HL-60/S4 treated with retinoic acid at 250 ng/mL for 4 days and 3 days (cell line): ENCODE measurements around the gene FBXO28.

Experiments
- in situ Hi-C: fragments of 300-500 bp; cut with MboI; formaldehyde crosslinking; loops from 2 replicates; pipeline ENCODE4 v1.7.0; 2022; ENCODE audit warnings: low sequenced_read_pairs

FBXO28 gene

GRCh38 chr1:224095339-224095738, 18.6 kb upstream of the FBXO28 start:
- in situ Hi-C loops: no loop called here

DNA sequence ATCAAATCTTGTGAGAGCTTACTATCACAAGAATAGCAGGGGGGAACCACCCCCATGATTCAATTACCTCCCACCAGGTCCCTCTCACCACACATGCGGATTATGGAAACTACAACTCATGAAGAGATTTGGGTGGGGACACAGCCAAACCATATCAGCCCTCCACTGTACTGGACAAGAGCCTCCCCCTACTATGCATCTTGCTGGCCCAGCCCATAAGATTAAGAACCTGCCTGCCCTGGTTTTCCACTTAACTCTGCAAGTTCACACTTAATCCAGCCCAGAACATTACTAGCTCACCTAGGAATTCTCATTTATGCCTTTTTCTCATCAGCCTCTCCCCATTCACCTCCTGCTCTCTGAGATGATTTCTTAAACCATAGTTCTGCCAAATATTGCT, 18.0 kb upstream of the FBXO28 start:
- in situ Hi-C loops: no loop called here

DNA sequence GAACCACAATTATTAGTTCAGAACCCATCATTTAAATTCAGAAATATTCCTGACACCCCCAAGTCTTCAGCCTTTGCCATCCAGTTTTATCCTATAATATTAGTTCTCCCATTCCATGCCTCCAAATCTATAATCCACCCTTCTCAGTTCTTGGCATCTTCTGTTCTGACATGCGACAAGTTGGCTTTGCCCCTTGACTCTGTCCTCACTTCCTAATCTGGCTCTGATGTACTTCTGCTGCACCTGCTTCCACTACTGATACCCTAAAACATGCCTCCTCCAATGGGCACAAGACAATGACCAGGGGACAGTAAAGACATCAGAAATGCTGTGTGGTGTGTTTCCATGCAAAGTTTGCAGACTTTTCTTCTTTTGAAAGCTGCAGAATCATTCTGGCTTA, 17.1 kb upstream of the FBXO28 start:
- in situ Hi-C loops: no loop called here

DNA sequence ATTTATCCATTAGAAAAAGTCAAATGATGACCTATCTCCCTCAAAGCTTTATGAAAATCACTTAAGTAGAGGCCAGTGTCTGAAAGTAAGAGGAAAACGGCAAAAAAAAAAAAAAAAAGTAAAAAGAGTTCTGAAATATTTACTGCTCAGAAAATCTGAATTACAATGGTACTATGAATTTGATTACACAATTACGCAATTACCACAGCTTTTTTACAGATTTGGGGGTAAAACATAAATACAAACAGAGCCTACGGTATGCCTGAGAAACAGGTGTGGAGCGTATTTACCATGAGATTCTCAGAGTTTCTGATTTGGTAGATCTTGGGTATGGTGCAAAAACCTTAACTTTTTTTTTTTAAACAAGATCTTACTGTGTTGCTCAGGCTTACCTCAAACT, 15.9 kb upstream of the FBXO28 start:
- in situ Hi-C loops: no loop called here

DNA sequence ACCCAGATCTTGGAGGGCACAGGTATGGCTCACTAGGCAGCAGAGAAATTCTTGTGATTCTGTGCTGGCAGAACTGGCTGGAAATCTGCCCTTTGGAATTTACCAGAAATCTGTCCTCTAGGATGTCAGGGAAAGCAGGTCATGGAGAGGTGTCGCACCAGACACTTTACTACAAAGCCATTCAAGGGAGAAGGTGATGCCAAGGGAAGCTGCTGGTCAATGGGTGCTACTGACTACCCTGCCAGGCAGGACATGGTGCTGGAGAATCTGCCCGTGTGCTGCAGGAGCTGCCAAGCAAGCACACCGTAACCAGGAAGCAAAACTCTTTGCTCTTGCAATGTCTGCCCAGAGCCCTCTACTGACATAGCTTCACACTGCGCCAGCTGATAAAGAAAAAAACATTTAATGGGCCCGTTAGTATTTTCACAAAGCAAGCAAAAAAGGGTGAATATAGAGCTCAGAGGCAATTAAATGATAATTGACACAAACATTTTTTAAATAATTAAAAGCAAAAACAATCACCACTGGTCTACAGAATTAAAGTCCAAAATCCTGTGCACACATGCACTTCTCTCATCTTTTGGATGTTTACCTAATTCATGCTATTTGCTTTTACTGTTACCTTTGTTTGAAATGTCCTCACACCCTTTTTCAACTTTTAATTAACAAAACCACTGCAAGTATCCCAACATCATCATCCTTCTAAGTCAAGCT, 7.2 kb upstream of the FBXO28 start:
- in situ Hi-C loops: no loop called here

DNA sequence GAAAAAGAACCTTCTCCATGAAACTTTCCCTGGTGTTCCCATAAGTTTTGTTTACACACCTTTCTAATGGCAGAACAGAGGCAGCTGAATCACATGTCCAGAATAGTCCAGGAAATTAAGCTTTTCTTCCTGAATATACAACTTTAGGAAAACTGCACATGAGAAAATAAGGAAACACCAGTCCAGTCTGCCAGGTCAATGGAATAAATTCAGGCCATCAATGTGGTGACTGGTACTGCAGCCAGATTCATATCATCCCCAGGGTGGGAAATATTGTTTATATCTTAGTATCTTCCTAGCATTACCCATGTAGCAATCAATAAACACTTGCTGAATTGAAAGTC, 6.7 kb upstream of the FBXO28 start:
- in situ Hi-C loops: no loop called here

DNA sequence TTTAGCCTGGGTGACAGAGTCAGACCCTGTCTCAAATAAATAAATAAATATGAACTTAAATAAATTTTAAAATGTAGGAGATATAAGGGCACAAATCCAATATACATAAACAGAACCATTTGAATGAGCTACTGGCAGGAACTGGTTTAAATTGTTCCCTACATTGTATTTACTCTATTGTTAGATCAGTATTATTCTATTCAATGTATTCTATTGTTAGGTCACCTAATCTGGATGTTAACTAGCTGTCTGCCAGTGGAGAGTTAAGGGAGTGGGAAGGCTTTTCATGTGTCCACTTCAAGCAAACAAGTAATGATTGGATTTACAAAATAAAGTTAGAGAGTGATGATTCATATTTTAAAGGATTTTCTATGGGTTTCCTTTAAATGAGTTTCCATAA, 4.9 kb upstream of the FBXO28 start:
- in situ Hi-C loops: no loop called here

DNA sequence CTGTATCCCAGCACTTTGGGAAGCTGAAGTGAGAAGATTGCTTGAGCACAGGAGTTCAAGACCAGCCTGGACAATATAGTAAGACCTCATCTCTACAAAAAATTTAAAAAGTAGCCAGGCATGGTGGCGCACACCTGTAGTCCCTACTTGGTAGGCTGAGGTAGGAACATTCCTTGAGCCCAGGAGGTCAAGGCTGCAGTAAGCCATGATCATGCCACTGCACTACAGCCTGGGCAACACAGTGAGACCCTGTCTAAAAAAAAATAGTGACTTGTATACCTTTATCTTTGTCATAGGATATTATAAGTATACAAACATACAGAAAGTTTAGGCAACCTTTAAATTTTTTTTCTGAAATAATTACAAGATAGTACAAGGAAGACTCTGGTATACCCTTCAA, 3.9 kb upstream of the FBXO28 start:
- in situ Hi-C loops: no loop called here

GRCh38 chr1:224113005-224113404, 906 bp upstream of the FBXO28 start:
- in situ Hi-C loops: no loop called here

- in situ Hi-C loops: no loop called here
These were observed 380 bp upstream of the FBXO28 start for GRCh38 chr1:224113545-224113917.

DNA sequence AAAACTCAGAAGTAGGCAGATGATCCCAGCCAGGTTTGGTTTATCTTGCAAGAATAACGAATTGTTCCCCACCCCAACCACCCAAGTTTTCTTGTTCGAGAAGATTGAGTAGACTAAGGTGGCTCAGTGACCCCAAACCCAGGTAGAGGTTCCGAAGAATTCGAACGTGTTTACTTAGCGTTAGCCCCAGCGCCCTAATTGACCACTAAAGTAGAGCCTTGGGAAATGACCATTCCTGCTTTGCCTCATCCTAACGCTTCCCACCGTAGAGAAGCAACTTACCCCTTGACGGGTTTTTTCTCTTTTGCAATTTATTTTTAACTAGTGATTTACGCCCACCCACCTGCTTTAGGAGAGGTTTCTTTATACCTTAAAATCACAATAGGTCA, 870 bp downstream of the FBXO28 start:
- in situ Hi-C loops: no loop called here

DNA sequence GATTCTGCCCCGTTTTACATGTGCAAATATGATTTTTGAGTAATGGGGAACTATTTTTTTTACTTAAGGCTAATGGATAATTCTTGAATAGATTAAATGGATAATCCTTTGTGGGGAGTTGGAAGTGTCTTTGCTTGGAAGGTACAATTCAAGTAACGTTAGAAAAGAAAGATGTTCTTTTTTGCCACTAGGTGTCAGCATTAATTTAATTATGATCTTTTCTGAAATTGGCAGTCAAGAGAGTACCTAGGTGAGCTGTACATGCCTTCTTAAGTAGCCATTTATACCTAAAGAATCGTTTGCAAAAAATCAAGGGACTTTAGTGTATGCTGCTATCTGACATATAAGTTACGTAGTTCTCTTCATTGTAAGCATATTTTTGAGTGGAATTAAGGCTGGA, 2.2 kb downstream of the FBXO28 start:
- in situ Hi-C loops: no loop called here

- in situ Hi-C loops: no loop called here
These were observed 4.8 kb downstream of the FBXO28 start for GRCh38 chr1:224118688-224119087.

GRCh38 chr1:224123136-224123535, 9.2 kb downstream of the FBXO28 start:
- in situ Hi-C loops: loop anchor here (10.0 kb wide), 1 partner anchor 202 kb away; no protein-coding TSS in a partner anchor

DNA sequence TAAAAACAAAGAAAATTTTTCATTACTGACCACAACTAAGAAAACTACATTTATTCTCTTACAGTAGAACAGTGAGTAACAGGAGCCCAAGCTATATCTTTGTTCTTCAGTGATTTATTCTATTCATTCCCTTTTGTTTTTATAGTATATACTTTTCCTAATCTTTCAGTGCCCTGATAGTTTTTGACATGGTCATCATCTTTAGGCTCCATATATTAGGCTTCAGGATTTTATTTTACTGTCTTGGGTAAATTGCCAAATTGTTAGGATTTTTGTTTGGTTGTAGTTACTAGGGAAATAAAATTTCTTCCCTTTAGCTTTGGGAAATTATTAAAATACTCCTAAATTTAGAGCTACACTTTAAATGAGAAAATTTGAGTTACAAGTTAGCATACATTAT, 10.3 kb downstream of the FBXO28 start:
- in situ Hi-C loops: loop anchor here (10.0 kb wide), 1 partner anchor 201 kb away; no protein-coding TSS in a partner anchor

DNA sequence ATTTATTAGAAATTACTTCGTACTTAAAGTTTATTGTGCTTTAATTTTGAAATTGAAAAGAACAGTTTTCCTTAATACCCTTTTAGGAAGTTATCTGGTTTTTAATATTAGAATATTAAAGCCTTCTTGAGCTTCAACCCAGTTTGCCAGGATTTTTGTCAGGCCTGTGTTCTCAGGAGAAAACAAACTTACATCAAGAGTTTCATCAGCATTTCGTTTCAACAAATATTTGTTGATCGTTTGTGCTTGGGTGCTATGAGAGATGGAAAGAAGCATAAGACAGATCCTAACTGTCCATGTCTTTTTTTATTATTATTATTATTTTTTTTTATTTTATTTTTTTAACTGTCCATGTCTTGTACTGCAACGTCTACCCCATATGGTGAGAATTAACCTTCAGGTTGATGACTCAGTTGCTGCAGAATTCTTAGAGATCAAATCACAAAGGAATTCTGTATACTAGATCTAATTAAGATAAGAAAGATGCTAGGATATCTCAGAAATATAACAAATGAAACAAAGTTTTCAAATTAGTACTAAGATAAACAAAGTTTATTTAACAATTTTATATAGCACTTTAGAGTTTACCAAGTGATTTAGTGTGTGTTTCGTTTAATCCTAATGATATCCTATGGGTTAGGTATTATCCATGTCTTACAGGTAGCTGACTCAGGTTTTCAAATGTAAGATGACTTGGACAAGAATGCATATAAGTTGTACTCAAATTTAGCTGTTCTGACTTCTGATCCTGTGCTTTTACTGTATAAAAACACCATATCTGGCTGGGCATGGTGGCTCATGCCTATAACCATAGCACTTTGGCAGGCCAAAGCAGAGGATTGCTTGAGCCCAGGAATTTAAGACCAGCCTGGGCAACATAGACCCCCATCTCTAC, 14.3 kb downstream of the FBXO28 start:
- in situ Hi-C loops: loop anchor here (10.0 kb wide), 1 partner anchor 197 kb away; no protein-coding TSS in a partner anchor

- in situ Hi-C loops: no loop called here
These were observed 17.3 kb downstream of the FBXO28 start for GRCh38 chr1:224131253-224131652.

DNA sequence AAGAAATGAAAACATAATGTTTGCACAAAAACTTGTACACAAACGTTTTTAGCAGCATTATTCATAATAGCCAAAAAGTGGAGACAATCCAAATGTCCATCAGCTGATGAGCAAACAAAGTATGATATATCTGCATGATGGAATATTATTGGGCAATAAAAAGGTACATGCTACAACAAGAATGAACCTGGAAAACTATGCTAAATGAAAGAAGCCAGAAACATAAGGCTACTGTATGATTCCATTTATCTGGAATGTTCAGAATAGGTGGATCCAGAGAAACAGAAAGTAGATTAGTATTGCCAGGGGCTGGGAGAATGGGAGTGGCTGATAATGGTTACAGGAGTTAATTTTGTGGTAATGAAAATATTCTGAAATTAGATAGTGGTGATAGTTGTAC, 19.0 kb downstream of the FBXO28 start:
- in situ Hi-C loops: no loop called here

DNA sequence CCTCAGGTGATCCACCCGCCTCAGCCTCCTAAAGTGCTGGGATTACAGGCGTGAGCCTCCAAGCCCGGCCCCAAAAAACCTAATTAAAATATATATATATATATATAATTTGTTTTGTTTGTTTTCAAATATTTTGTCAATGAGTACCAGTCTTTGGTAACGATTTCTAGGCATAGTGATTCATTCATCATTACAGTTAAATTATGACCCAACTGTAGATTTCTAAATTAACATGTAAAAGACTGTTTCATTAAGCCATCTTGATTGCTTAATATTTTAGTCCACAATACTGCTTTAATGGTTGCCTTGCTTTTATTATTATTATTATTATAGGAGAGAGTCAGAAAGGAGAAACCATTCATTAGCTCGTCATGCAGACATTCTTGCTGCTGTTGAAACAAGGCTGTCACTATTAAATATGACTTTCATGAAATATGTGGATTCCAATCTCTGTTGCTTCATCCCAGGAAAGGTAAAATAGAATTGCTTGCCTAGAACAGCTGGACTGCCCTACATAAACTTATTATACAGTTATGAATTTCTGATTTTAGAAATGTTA, 19.9 kb downstream of the FBXO28 start:
- in situ Hi-C loops: no loop called here

DNA sequence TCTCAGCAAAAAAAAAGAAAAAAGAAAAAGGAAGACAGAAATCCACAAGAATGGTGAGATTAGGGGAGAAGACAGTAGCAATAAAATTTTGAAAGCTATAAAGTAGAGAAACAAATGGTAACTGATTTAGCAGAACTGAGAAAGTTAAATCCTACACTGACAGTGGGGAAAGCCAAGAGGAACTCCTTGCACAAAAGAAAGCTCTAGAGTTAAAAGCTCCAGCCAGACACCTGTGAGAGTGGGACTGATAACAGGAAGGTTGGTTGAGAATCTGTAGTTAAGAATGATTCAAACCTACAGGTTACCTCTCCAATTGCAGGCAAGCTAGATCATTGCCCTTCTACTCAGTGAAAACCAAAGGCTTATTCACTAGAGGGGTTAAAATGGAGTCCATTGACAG, 23.6 kb downstream of the FBXO28 start:
- in situ Hi-C loops: no loop called here

GRCh38 chr1:224138198-224138597, 24.3 kb downstream of the FBXO28 start:
- in situ Hi-C loops: no loop called here

DNA sequence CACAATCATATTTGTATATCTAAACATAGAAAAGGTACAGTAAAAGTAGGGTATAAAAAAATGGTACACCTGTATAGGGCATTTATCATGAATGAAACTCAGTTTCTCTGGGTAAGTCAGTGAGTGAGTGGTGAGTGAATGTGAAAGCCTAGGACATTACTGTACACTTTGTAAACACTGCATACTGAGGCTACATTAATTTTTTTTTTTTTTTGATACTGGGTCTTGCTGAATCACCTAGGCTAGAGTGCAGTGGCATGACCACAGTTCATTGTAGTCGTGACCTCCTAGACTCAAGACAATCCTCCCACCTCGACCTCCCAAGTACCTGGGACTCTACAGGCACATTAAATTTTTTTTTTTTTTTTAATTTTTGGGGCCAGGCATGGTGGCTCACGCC, 27.8 kb downstream of the FBXO28 start:
- in situ Hi-C loops: no loop called here
